OCI-LY1 (cell line): ENCODE measurements around the gene SYF2.

Source experiments
- H2AFZ ChIP-seq: fragments of 200-600 bp; sonication (generic), shearing (Covaris generic); 2 replicates; pipeline ENCODE4 v1.6.0; 2014; ENCODE audit warnings: antibody characterized with exemption, mild to moderate bottlenecking, low read length
- H3F3A ChIP-seq: fragments of 200-600 bp; sonication (generic), shearing (Covaris generic); 2 replicates; pipeline ENCODE4 v1.6.0; 2014; ENCODE audit warnings: mild to moderate bottlenecking, antibody characterized with exemption, low read length, moderate library complexity; ENCODE audit not compliant: insufficient read depth
- H3K27ac ChIP-seq: fragments of 200-600 bp; sonication (generic); 2 replicates; pipeline ENCODE4 v1.5.1; 2014; ENCODE audit warnings: low read length, mixed run types, mild to moderate bottlenecking, low read depth; ENCODE audit not compliant: poor library complexity, severe bottlenecking
- H3K27me3 ChIP-seq: fragments of 200-600 bp; sonication (generic); 2 replicates; pipeline ENCODE4 v1.6.0; 2014; ENCODE audit warnings: antibody characterized with exemption, mild to moderate bottlenecking, low read length, moderate library complexity; ENCODE audit not compliant: insufficient read depth
- H3K36me3 ChIP-seq: fragments of 200-600 bp; sonication (generic); 2 replicates; pipeline ENCODE4 v1.6.1; 2014; ENCODE audit warnings: mild to moderate bottlenecking, antibody characterized with exemption, low read length, moderate library complexity, mixed read lengths; ENCODE audit not compliant: insufficient read depth
- H3K4me1 ChIP-seq: fragments of 200-600 bp; sonication (generic); 2 replicates; pipeline ENCODE4 v1.5.1; 2014; ENCODE audit warnings: mild to moderate bottlenecking, low read length, moderate library complexity; ENCODE audit not compliant: insufficient read depth, severe bottlenecking
- H3K4me2 ChIP-seq: fragments of 200-600 bp; sonication (generic), shearing (Covaris generic); 2 replicates; pipeline ENCODE4 v1.6.1; 2014; ENCODE audit warnings: low read length
- H3K4me3 ChIP-seq: fragments of 200-600 bp; sonication (generic); 2 replicates; pipeline ENCODE4 v1.5.1; 2014; ENCODE audit warnings: low read length, low read depth, mild to moderate bottlenecking, mixed read lengths; ENCODE audit not compliant: poor library complexity, severe bottlenecking
- H3K79me2 ChIP-seq: fragments of 200-600 bp; shearing (Covaris generic); 2 replicates; pipeline ENCODE4 v1.6.1; 2016; ENCODE audit warnings: mixed run types, low read length, mixed read lengths; ENCODE audit not compliant: insufficient read depth
- H3K9ac ChIP-seq: fragments of 200-600 bp; sonication (generic), shearing (Covaris generic); 2 replicates; pipeline ENCODE4 v1.6.1; 2014; ENCODE audit warnings: mild to moderate bottlenecking, low read length, mixed read lengths
- H3K9me2 ChIP-seq: fragments of 200-600 bp; sonication (generic), shearing (Covaris generic); 2 replicates; pipeline ENCODE4 v1.6.1; 2014; ENCODE audit warnings: low read depth, mild to moderate bottlenecking, low read length, mixed read lengths
- H3K9me3 ChIP-seq: fragments of 200-600 bp; shearing (Covaris generic); 2 replicates; pipeline ENCODE4 v1.6.1; 2014; ENCODE audit warnings: low read length, mixed read lengths
- H4K20me1 ChIP-seq: fragments of 200-600 bp; sonication (generic), shearing (Covaris generic); 2 replicates; pipeline ENCODE4 v1.6.0; 2016; ENCODE audit warnings: mild to moderate bottlenecking, low read length; ENCODE audit not compliant: insufficient read depth
- EZH2 ChIP-seq: fragments of 200-600 bp; sonication (generic), shearing (Covaris generic); IDR thresholded peaks from 2 replicates; pipeline ENCODE4 v1.8.0; 2017; ENCODE audit warnings: borderline replicate concordance, mixed run types, mild to moderate bottlenecking, antibody characterized with exemption, low read length, moderate library complexity, mixed read lengths
- TF ChIP-seq, protein P1 (sequence below): fragments of 200-600 bp; sonication (generic), shearing (Covaris generic); IDR thresholded peaks from 2 replicates; pipeline ENCODE4 v1.5.1; 2017; ENCODE audit warnings: mild to moderate bottlenecking, antibody characterized with exemption, low read length, moderate library complexity, mixed read lengths

Gene SYF2

GRCh38 chr1:25180996-25181395 is 51.3 kb downstream of the SYF2 start:
- Histone ChIP-seq H3K79me2 (no peaks in the 10 kb centered on the region), H3K9me3 (peaks cover 2% of the 10 kb centered on the region; the same call in 1 of the 2 replicates), H3F3A (no peaks in the 10 kb centered on the region), H3K4me2 (no peak overlapping the region), H4K20me1 (no peaks in the 10 kb centered on the region), H2AFZ (no peak overlapping the region), H3K9ac (no peak overlapping the region), H3K27ac (no peak overlapping the region), H3K9me2 (no peaks in the 10 kb centered on the region), H3K36me3 (no peaks in the 10 kb centered on the region; the same call in 1 of the 2 replicates), H3K4me3 (no peak overlapping the region), H3K4me1 (no peaks in the 10 kb centered on the region), H3K27me3 (peaks cover 17% of the 10 kb centered on the region; the same call in 1 of the 2 replicates)
- TF ChIP-seq, protein P1, sequence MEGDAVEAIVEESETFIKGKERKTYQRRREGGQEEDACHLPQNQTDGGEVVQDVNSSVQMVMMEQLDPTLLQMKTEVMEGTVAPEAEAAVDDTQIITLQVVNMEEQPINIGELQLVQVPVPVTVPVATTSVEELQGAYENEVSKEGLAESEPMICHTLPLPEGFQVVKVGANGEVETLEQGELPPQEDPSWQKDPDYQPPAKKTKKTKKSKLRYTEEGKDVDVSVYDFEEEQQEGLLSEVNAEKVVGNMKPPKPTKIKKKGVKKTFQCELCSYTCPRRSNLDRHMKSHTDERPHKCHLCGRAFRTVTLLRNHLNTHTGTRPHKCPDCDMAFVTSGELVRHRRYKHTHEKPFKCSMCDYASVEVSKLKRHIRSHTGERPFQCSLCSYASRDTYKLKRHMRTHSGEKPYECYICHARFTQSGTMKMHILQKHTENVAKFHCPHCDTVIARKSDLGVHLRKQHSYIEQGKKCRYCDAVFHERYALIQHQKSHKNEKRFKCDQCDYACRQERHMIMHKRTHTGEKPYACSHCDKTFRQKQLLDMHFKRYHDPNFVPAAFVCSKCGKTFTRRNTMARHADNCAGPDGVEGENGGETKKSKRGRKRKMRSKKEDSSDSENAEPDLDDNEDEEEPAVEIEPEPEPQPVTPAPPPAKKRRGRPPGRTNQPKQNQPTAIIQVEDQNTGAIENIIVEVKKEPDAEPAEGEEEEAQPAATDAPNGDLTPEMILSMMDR: no peak
- TF ChIP-seq EZH2: no peak

GRCh38 chr1:25178917-25179561 is 53.3 kb downstream of the SYF2 start:
- no peaks in the 10 kb centered on the region for H4K20me1 ChIP-seq
- no peaks in the 10 kb centered on the region for H3K79me2 ChIP-seq
- peaks cover 19% of the 10 kb centered on the region; the same call in 1 of the 2 replicates for H3K27me3 ChIP-seq
- no peak overlapping the region for H3K4me2 ChIP-seq
- H3K36me3 ChIP-seq: no peaks in the 10 kb centered on the region; the same call in 1 of the 2 replicates
- H3K9me2 ChIP-seq: no peaks in the 10 kb centered on the region
- H2AFZ ChIP-seq: no peak overlapping the region
- TF ChIP-seq, protein P1: no peak
- TF ChIP-seq EZH2: no peak
- no peak overlapping the region for H3K27ac ChIP-seq
- H3K9me3 ChIP-seq: peaks cover 3% of the 10 kb centered on the region; the same call in 1 of the 2 replicates
- H3K4me1 ChIP-seq: no peaks in the 10 kb centered on the region
- no peak overlapping the region for H3K9ac ChIP-seq
- H3K4me3 ChIP-seq: no peak overlapping the region
- H3F3A ChIP-seq: no peaks in the 10 kb centered on the region

DNA sequence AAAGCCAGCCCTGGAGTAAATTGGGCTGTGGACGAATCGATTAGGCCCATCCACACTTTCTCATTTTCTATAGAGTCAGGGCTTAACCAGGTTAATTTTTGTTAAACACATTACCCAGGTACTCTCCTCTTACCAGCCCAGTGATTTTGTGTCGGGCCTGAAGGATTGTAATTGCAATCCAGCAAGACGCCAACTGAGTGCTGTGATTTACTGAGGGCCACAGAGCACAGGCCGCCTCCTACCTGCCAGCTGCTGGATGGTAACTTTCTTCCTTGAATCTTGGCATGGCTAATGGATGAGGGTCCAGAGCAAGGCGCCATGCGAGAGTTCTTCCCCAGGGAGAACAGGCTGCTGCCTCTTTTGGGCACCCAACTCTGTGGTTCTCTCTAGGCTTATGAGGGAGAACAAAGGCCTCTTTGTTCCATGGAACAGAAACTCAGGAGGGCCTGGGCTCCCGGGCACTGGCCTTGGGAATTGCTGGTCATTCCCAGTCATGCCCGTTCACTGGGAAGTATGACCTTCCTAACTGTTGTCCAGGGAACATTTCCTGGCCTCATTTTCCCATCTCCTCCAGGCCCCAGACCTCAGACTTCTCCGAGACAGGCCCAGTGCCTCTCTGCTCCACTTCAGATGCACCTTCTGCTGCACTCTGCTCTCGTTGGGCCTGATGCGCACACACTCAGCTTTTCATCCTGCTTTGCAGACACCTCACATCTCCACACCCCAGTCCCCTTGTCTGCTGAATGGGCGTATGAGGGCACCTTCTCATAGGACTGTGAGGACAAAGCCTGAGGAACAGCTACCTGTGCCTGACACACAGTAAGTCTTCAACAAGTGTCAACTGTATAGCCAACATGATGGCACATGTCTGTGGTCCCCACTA is 57.3 kb downstream of the SYF2 start:
- H3K27me3 ChIP-seq: peaks cover 17% of the 10 kb centered on the region; the same call in 1 of the 2 replicates
- no peaks in the 10 kb centered on the region for H3K4me1 ChIP-seq
- no peaks in the 10 kb centered on the region for H4K20me1 ChIP-seq
- no peak overlapping the region for H3K9ac ChIP-seq
- peaks cover 3% of the 10 kb centered on the region; the same call in 1 of the 2 replicates for H3K9me3 ChIP-seq
- no peak overlapping the region for H3K4me2 ChIP-seq
- H2AFZ ChIP-seq: no peak overlapping the region
- no peaks in the 10 kb centered on the region for H3K79me2 ChIP-seq
- H3K27ac ChIP-seq: no peak overlapping the region
- H3F3A ChIP-seq: no peaks in the 10 kb centered on the region
- H3K36me3 ChIP-seq: no peaks in the 10 kb centered on the region; the same call in 1 of the 2 replicates
- TF ChIP-seq EZH2: no peak
- TF ChIP-seq, protein P1: no peak
- no peak overlapping the region for H3K4me3 ChIP-seq
- H3K9me2 ChIP-seq: no peaks in the 10 kb centered on the region
